ENCODE results near the gene ANKRD13A.
A peak's percentile ranks its signal among the peaks of the same experiment; 100 is the strongest.

Gene ANKRD13A
- total RNA-seq: 100 to 181 (median 138) reads per million in 9 experiments

- Mint-ChIP-seq H3K36me3 (ENCODE audit: insufficient read depth) (peaks cover 29% of the 10 kb centered on the region), H3K27me3 (no peaks in the 10 kb centered on the region), H3K27ac (peak within 1 kb of the TSS; percentile 92 to 98), H3K9me3 (no peaks in the 10 kb centered on the region), H3K4me1 (ENCODE audit: low read depth in 2 of 2) (peaks cover 37 to 43% of the 10 kb centered on the region in 2 donors), H3K4me3 (peak within 1 kb of the TSS; percentile 92 to 97)
- ATAC-seq (replicated peaks): peak; percentile 72
- DNase-seq: peak; percentile 83 to 86 (median 86)
Measured at GRCh38 chr12:109998904-109999648, at the start of gene ANKRD13A. ANKRD13A (plus strand) TSS chr12:109999430; CDS start chr12:109999689, 259 bp downstream.

GRCh38 chr12:109950625-109951024 is 48.6 kb upstream of the ANKRD13A start:
- DNase-seq (no peak), ATAC-seq (replicated peaks) (no peak)
- Mint-ChIP-seq H3K4me3 (no peak overlapping the region), H3K27me3 (no peaks in the 10 kb centered on the region), H3K4me1 (ENCODE audit: low read depth in 2 of 2) (peaks cover 14 to 18% of the 10 kb centered on the region in 2 donors), H3K9me3 (no peaks in the 10 kb centered on the region), H3K27ac (peak overlapping the region in 1 of 2 donors; percentile 31), H3K36me3 (ENCODE audit: insufficient read depth) (peaks cover 83% of the 10 kb centered on the region)

- ATAC-seq (replicated peaks) (no peak), DNase-seq (no peak)
- H3K27ac Mint-ChIP-seq: peak overlapping the region; percentile 31 to 53
- no peaks in the 10 kb centered on the region for H3K27me3 Mint-ChIP-seq
- no peak overlapping the region for H3K4me3 Mint-ChIP-seq
- peaks cover 14 to 18% of the 10 kb centered on the region in 2 donors for H3K4me1 Mint-ChIP-seq (ENCODE audit: low read depth in 2 of 2)
- peaks cover 79% of the 10 kb centered on the region for H3K36me3 Mint-ChIP-seq (ENCODE audit: insufficient read depth)
- no peaks in the 10 kb centered on the region for H3K9me3 Mint-ChIP-seq
Measured at GRCh38 chr12:109951136-109951535, 48.1 kb upstream of the ANKRD13A start.

GRCh38 chr12:109951751-109952150 is 47.5 kb upstream of the ANKRD13A start:
- peaks cover 79% of the 10 kb centered on the region for H3K36me3 Mint-ChIP-seq (ENCODE audit: insufficient read depth)
- H3K27me3 Mint-ChIP-seq: no peaks in the 10 kb centered on the region
- DNase-seq (no peak), ATAC-seq (replicated peaks) (no peak)
- peak overlapping the region in 1 of 2 donors; percentile 53 for H3K27ac Mint-ChIP-seq
- no peak overlapping the region for H3K4me3 Mint-ChIP-seq
- no peaks in the 10 kb centered on the region for H3K9me3 Mint-ChIP-seq
- H3K4me1 Mint-ChIP-seq (ENCODE audit: low read depth in 2 of 2): peaks cover 10 to 14% of the 10 kb centered on the region in 2 donors

- no peak for ATAC-seq (replicated peaks)
- Mint-ChIP-seq H3K27me3 (no peaks in the 10 kb centered on the region), H3K4me1 (ENCODE audit: low read depth in 2 of 2) (peaks cover 6 to 10% of the 10 kb centered on the region in 2 donors), H3K4me3 (no peak overlapping the region), H3K36me3 (ENCODE audit: insufficient read depth) (peaks cover 79% of the 10 kb centered on the region), H3K27ac (peak overlapping the region; percentile 36 to 47), H3K9me3 (no peaks in the 10 kb centered on the region)
- no peak for DNase-seq
Measured at GRCh38 chr12:109952160-109952858, 46.9 kb upstream of the ANKRD13A start.

GRCh38 chr12:109952873-109953272 is 46.4 kb upstream of the ANKRD13A start:
- no peaks in the 10 kb centered on the region for H3K9me3 Mint-ChIP-seq
- peak overlapping the region; percentile 36 to 47 for H3K27ac Mint-ChIP-seq
- DNase-seq (no peak), ATAC-seq (replicated peaks) (no peak)
- H3K36me3 Mint-ChIP-seq (ENCODE audit: insufficient read depth): peaks cover 83% of the 10 kb centered on the region
- no peak overlapping the region for H3K4me3 Mint-ChIP-seq
- peaks cover 5 to 10% of the 10 kb centered on the region in 2 donors for H3K4me1 Mint-ChIP-seq (ENCODE audit: low read depth in 2 of 2)
- no peaks in the 10 kb centered on the region for H3K27me3 Mint-ChIP-seq

- H3K27ac Mint-ChIP-seq: peak overlapping the region; percentile 36 to 47
Measured at GRCh38 chr12:109953656-109954055, 45.6 kb upstream of the ANKRD13A start.

GRCh38 chr12:109958374-109958773 is 40.9 kb upstream of the ANKRD13A start:
- no peak overlapping the region for H3K27ac Mint-ChIP-seq
- peaks cover 0 to 3% of the 10 kb centered on the region in 2 donors for H3K4me1 Mint-ChIP-seq (ENCODE audit: low read depth in 2 of 2)
- no peaks in the 10 kb centered on the region for H3K9me3 Mint-ChIP-seq
- H3K36me3 Mint-ChIP-seq (ENCODE audit: insufficient read depth): peaks cover 76% of the 10 kb centered on the region
- DNase-seq (no peak), ATAC-seq (replicated peaks) (no peak)
- no peak overlapping the region for H3K4me3 Mint-ChIP-seq
- no peaks in the 10 kb centered on the region for H3K27me3 Mint-ChIP-seq

More at GRCh38 chr12:109953656-109954055, 45.6 kb upstream of the ANKRD13A start:
- Mint-ChIP-seq H3K36me3 (ENCODE audit: insufficient read depth) (peaks cover 85% of the 10 kb centered on the region), H3K9me3 (no peaks in the 10 kb centered on the region), H3K4me3 (no peak overlapping the region), H3K27me3 (no peaks in the 10 kb centered on the region), H3K4me1 (ENCODE audit: low read depth in 2 of 2) (peaks cover 0 to 6% of the 10 kb centered on the region in 2 donors)
- ATAC-seq (replicated peaks): no peak
- DNase-seq: no peak

- Mint-ChIP-seq H3K4me3 (no peak overlapping the region), H3K27me3 (no peaks in the 10 kb centered on the region), H3K27ac (no peak overlapping the region), H3K9me3 (no peaks in the 10 kb centered on the region), H3K36me3 (ENCODE audit: insufficient read depth) (peaks cover 71% of the 10 kb centered on the region), H3K4me1 (ENCODE audit: low read depth in 2 of 2) (peaks cover 2 to 12% of the 10 kb centered on the region in 2 donors)
- no peak for ATAC-seq (replicated peaks)
- DNase-seq: no peak
Measured at GRCh38 chr12:109959411-109960093, 39.7 kb upstream of the ANKRD13A start.

GRCh38 chr12:109961201-109961600 is 38.0 kb upstream of the ANKRD13A start:
- Mint-ChIP-seq H3K4me1 (ENCODE audit: low read depth in 2 of 2) (peaks cover 2 to 16% of the 10 kb centered on the region in 2 donors), H3K4me3 (no peak overlapping the region), H3K36me3 (ENCODE audit: insufficient read depth) (peaks cover 80% of the 10 kb centered on the region), H3K9me3 (no peaks in the 10 kb centered on the region), H3K27ac (peak overlapping the region; percentile 25 to 78), H3K27me3 (no peaks in the 10 kb centered on the region)
- no peak for DNase-seq
- no peak for ATAC-seq (replicated peaks)

- no peak overlapping the region for H3K4me3 Mint-ChIP-seq
- H3K4me1 Mint-ChIP-seq (ENCODE audit: low read depth in 2 of 2): peaks cover 2 to 16% of the 10 kb centered on the region in 2 donors
- peaks cover 80% of the 10 kb centered on the region for H3K36me3 Mint-ChIP-seq (ENCODE audit: insufficient read depth)
- DNase-seq (no peak), ATAC-seq (replicated peaks) (no peak)
- no peaks in the 10 kb centered on the region for H3K27me3 Mint-ChIP-seq
- H3K27ac Mint-ChIP-seq: peak overlapping the region; percentile 25 to 78
- no peaks in the 10 kb centered on the region for H3K9me3 Mint-ChIP-seq
Measured at GRCh38 chr12:109961612-109962011, 37.6 kb upstream of the ANKRD13A start.

- H3K27ac Mint-ChIP-seq: no peak overlapping the region
- no peaks in the 10 kb centered on the region for H3K27me3 Mint-ChIP-seq
- DNase-seq: no peak
- peaks cover 74% of the 10 kb centered on the region for H3K36me3 Mint-ChIP-seq (ENCODE audit: insufficient read depth)
- H3K9me3 Mint-ChIP-seq: no peaks in the 10 kb centered on the region
- H3K4me3 Mint-ChIP-seq: no peak overlapping the region
- ATAC-seq (replicated peaks): no peak
- peaks cover 2 to 16% of the 10 kb centered on the region in 2 donors for H3K4me1 Mint-ChIP-seq (ENCODE audit: low read depth in 2 of 2)
Measured at GRCh38 chr12:109962398-109962797, 36.8 kb upstream of the ANKRD13A start.

GRCh38 chr12:109963330-109963729 is 35.9 kb upstream of the ANKRD13A start:
- ATAC-seq (replicated peaks) (no peak), DNase-seq (no peak)
- H3K36me3 Mint-ChIP-seq (ENCODE audit: insufficient read depth): peaks cover 72% of the 10 kb centered on the region
- H3K9me3 Mint-ChIP-seq: no peaks in the 10 kb centered on the region
- peaks cover 7 to 24% of the 10 kb centered on the region in 2 donors for H3K4me1 Mint-ChIP-seq (ENCODE audit: low read depth in 2 of 2)
- H3K27me3 Mint-ChIP-seq: no peaks in the 10 kb centered on the region
- H3K27ac Mint-ChIP-seq: peak overlapping the region in 1 of 2 donors; percentile 11
- no peak overlapping the region for H3K4me3 Mint-ChIP-seq

All from effector memory CD8-positive, alpha-beta T cell (primary cell).